ENCODE measurements around the gene PRR15.

Gene PRR15

DNA sequence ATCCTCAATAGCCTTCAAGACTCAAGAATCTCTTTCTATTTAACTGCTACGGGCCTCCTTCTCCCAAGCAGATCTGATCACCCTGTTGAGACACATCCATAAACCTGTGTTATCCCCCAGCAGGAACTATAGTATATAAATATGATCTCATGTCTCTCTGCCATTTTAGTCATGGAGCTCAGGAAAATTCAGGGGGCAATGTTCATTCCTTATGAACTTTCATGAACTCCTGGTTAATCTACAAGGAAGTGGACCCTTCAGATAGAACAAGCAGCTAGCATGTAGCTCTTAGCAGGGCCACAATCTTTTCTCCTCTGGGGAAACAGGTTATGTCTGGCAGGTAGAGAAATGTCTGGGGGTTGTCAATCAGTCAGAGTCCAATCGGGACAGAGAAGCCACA is 8.9 kb downstream of the PRR15 start:
- no peak for DNase-seq

DNA sequence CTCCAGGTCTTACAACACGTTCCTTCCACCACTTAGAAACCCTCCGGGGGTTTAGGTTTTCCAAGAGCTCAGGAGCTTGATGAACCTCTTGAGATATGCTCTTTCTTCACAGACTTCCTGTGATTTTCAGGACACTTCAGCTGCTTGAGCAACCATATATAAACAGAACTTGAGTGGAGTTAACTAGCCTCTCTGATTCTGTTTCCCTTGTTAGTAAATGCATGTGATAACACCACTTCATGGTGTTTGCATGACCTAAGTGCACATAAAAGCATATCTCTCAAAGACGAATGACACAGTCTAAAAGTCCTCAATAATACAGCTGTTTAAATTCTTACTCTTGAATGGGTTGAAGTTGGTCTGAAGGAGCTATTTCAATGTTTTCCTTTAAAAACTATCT is 9.9 kb downstream of the PRR15 start:
- peak; percentile 88 for DNase-seq

DNA sequence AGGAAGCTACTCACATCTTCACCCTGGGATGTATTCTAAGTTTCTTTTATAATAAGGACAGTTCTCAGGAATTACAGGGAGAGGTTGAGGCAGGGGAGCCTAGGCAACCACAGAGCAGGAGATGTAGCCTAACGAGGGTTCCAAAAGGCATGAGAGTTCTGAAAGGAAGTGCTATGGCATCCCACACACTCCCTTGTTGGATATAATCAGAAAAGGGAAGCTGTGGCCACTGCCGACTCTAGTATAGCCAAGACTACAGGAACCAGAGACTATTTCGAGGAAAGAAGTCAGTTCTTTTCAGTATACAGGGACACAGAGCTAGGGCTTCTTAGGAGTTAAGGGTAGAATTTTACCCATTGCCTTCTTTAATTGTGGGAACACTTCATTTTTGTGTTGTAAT is 11.0 kb downstream of the PRR15 start:
- DNase-seq: no peak

DNA sequence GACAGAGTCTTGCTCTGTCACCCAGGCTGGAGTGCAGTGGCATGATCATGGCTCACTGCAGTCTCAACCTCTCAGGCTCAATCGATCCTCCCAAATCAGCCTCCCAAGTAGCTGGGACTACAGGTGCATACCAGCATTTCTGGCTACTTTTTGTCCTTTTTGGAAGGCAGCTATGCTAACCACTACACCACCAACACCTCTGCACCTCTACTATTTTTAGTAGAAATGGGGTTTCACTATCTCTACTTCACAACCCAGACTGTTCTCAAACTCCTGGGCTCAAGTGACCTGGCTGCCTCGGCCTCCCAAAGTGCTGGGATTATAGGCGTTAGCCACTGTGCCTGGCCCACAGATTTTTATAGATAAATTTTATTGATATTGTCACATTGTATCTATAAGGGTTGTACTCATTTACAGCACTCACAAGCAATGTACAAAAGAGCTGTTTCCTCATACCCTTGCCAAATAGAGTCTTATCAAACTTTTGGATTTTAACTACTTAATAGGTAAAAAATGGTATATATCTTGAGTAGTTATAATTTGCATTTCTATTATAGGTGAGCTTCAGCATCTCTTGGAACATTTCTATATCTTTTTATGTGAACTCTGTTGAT is 23.7 kb downstream of the PRR15 start:
- no peak for DNase-seq

DNA sequence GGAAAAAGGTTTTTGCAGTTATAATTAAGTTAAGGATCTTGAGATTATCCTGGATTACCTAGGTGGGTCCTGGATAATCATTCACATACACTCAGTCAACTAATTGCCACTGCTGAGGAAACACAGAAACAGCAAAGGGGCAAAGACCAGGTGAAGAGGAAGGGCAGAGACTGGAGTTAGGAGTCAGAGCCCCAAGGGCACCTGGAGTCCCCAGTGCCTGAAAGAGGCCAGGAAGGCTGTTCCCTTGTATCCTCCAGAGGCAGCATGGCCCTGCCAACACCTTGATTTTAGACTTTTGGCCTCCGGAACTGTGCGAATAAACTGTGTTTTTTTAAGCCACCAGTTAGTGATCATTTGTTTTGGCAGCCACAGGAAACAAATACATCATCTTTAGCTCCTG is 24.6 kb downstream of the PRR15 start:
- no peak for DNase-seq

DNA sequence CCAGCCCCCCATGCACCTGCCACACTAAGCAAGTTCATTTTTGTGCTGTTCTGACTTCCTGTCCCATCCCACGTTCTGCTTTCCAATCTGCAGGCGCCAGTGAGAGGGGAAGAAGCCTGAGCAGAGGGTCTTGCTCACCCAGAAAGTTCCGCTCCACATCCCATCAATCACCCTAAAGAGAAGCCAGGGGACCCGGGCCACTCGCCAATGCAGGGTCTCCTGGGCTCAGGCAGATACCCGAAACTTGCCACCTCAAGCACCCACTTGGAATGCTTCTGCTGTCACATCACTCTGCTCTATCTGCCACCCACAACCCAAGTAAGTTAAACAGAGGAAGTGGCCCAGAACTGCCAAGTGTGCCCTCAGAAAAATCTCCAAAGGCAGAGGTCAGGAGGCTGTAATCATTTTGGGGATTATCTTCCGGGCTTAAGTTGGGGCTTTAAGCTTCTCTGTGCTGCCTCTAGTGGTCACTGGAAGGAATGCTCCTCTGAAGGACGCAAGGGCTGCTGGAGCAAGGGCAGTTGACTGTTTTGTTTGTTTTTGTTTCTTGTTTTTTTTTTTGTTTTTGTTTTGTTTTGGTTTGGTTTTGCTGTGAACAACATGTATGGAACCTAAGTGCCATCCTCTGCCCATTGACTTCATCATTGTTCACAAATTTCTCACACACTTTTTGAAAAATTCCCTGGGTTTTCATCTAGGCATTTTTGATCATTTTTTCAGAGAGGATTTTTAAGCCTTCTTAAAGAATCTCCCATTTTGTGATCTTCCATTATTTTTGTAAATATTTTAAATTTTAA is 25.5 kb downstream of the PRR15 start:
- DNase-seq: no peak

DNA sequence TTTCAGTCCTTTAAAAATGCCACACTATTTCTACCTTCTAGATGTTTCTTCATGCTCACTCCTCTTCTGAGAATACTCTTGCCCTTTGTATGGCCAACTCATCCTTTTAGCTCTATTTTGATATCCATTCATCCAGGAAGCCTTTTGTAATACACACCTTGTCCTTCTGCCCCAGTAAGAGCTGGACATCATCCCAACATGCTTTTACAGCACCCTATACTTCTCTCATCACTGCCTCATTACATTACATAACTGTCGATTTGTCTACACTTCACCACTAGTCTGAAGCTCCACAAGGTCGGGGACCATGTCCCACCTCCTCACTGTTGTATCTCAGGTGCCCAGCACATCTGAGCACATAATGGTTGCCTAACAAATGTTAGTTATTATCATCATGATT is 29.2 kb downstream of the PRR15 start:
- DNase-seq: no peak

DNA sequence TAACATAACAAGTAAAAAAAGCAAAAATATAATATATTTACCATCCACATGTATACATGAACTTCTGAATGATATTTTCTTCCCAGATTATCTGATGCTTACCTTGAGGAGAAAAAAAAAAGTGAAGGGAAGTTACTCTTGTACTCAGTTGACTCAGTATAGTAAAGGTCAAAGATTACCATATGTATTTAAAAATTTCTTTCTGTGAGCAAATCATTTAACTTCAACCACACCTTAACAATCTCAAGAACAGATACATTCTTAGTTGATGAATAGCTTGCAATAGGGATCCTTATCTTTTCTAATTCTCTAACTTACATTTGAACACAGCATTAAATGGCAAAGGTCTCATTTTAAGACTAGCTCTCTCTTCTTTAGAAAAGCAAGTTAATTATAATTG is 29.8 kb downstream of the PRR15 start:
- DNase-seq: no peak

DNA sequence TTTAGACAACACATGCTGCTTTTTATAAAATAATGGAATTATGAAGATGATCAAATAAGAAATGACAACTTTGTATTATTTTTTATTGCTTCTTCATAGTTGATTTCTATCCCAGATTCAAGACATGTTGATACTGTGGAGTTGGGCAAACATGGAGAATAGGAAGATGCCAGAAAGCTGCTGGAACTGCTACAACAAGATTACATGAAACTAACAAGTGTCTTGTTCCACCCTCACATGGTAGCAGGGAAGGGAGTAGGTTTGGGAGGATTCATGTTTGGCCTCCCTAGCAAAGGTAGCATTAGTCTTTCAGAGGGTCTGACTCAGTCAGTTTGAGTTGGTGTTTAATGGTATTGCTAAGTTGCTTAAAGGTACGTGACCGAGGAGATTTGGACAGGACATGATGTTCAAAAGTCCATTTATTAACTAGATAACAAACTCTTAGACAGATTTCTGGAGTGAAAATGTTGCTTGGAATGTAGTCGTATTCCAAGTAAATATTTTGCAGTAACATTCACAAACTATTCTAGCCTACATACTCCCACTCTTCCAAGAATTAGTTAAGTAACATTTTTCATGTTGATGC is 33.1 kb downstream of the PRR15 start:
- DNase-seq: no peak

DNA sequence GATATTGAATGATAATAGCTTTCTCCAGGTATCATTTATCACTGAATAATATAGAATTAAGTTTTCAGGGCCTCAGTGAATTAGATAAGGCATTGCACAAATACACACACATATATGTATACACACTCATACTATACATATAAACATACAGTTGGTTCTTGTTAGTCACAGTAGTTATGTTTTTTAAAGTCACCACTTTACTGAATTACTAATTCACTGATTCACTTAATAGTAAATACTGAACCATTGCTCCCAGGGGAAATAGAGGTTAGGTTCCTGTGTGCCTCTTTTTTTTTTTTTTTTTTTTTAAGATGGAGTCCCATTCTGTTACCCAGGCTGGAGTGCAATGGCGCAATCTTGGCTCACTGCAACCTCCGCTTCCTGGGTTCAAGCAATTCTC is 33.6 kb downstream of the PRR15 start:
- no peak for DNase-seq

DNA sequence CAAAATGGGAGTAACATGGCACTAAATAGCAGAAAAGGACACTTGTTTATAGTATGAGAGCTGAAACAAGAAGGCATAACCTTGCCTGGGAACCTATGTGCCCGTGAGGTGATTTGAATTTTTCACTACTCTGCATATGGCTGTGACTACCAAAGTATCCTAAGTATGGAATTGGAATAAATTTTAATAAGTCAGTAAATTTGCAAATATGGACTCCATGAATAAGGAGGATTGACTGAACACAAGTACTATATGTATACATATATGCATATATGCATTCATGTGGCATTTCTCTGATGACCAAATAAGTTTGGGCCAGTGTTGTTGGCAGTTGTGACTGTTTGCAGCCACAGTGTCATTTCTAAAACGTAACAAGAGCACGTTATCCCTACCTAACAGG is 34.5 kb downstream of the PRR15 start:
- no peak for DNase-seq

DNA sequence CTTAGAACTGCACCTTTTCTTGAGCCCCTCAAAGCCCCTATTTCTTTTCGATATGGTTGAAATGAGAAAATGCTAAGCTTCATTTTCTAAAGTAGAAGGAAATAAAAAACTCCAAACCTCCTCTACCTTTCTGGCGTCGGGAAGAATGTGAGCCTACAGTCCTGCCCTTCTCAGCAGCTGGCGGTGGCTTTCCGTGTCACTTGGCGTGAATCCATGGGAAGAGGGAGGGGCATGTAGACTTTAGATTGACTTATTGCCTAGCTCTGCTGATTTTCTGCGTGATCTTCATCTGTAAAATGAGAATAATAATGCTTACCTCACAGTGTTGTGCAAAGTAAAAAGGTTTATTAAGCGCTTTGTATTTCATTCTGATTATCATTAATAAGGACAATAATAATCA is 35.0 kb downstream of the PRR15 start:
- no peak for DNase-seq

DNA sequence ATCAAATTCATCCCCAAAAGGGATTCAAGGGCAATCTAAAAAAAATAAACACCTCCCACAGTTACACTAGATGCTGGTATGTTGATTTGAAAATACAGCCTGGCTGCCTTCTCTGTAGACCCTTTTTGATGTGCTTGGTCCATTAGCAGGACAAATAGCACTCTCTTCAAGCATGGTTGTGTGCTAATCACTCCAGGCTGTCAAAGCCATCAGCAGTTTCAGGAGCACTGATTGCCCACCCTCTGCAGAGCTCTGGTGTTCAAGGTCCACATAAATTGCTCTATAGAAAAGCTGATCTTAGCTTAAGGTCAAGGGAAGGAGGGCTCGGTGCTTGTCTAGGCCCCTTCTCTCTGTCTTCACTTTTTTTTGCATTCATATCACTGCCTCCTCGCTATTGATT is 35.4 kb downstream of the PRR15 start:
- DNase-seq: no peak

DNA sequence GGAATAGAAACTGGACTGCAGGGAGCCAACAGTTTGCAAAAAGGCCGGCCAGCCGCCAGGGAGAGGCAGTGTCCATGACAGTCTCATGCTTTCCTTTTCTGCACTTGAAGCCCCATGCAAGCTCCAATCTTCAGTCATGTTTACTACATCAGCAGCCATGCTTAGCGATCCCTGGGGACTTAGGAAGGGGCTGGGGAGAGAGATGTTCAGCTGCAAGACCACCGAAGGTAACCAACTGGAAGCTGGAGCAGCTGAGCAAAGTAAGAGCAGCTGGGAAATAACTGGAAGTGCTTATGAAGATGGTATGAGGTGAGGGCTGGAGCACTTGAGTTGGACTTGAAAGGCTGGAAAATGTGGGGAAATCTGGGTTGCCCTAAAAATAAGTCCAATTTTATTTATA is 37.0 kb downstream of the PRR15 start:
- no peak for DNase-seq

DNA sequence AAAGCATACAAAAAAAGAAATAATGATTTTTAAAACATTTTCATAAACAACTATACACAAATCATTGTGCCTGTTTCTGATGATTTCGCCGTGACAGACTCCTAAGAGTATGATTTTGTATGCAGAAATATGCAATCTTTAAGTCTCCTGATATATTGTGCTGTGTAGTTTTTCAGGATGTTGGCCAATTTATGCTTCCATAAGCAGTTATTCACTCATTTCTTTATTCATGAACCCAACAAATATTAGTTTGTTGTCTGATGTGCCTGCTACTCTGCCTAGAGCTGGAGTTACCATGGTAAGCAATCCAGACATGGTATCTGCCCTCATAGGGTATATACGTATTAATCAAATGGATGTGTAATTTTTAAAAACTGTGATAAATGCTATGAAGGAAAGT is 40.4 kb downstream of the PRR15 start:
- DNase-seq: no peak

DNA sequence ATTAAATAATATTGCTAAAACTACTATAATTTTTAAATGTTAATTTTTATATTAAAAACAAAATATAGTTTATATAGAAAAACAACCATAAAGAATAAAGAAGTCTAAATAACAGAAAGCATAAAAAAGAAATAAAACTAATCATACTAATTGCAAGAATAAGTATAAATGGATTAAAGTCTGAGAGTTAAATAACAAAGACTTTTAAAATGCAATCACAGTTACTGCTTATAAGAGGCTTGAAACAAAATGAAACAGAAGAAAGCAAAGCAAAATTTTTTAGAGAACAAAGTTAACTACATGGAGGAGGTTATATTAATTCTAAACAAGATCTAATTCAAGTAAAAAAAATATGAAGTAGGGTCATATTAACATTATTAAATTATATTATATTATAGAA is 41.1 kb downstream of the PRR15 start:
- no peak for DNase-seq

DNA sequence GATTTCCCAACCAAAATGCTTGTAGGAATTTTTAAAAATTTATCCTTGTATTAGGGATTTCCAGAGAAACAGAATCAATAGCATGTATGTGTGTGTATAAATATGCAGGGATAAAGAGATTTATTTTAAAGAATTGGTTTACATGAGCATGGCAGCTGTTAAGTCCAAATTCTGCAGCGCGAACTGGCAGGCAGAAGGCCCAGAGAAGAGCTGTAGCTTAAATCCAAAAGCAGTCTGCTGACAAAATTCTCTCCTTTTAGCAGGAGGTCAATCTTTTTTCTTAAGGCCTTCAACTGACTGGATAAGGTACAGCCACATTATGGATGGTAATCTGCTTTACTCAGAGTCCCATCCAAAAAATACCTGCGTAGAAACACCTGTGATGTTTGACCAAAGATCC is 42.0 kb downstream of the PRR15 start:
- no peak for DNase-seq

DNA sequence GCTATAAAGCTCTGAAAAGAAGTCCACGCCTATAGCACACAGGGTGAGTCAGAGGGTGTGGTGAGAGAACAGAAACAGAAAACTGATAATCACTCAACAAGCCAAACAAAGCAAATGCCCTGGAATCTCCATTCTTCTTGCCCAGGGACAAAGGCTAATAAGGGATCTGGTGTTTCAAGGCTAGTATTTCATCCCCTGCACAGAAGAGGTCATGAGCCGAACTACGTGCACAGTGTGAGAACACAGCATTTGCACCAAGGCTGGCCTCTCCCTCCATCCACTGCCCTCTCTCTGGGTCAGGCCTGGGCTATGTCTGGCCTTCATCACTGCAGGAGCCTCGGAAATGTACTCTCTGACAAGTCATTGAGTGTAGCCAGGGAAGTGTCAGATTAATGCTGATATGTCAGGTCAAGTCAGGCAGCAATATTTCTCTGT is 42.7 kb downstream of the PRR15 start:
- DNase-seq: no peak

DNA sequence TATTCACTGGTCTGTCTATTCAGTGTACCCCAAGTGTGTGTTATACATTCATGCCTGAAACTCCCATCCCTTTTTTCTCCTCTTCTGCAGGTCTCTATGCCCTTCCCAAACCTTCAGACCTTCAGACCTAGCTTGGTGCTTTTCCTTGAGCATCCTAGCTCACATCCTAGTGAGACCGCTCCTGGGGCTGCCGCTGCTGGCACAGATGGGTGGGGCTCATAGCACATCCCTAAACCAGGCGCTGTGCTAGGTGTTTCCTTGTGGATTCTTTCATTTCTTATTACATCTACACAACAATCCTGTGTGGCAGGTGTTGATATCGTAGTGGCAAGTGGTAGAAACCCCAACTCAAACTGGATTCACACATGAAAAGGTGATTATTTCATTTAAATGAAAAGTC is 43.2 kb downstream of the PRR15 start:
- DNase-seq: no peak

DNA sequence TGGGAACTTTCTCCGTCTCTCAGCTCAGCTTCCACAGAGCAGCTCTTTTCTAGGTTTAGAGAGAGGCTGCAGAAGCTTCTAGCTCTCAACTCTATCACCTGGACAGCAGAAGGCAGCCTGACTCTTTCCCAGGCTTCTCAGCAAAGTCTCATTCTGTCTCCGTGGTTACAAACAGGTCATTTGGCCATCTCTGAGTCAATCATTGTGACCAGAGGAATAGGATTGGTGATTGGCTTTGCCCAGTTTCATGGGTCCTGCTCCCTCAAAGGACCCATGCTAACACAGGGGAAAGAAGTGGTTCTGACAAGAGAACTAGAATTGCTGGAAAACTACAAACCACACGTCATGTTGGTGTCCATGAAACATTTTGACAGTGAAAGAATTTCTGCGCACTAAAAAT is 43.6 kb downstream of the PRR15 start:
- no peak for DNase-seq

DNA sequence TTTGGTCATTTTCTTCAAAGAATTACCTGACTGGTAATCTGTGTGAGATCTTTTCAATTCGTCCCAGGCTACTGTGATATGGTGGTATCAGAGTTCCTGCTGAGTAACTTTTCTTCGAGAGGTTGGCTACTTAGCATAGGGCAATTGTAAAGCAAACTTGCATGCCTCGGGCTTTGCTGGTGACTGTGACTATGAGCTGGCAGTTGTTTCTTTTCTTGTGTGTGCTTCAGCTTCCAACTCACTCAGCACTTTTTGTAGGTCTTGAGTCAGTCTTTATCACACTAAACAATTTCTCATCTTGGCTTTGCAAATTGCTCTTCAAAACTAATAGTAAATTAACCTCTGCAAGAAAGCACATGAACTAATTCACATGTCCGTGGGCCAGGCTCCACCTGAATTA is 44.3 kb downstream of the PRR15 start:
- no peak for DNase-seq

DNA sequence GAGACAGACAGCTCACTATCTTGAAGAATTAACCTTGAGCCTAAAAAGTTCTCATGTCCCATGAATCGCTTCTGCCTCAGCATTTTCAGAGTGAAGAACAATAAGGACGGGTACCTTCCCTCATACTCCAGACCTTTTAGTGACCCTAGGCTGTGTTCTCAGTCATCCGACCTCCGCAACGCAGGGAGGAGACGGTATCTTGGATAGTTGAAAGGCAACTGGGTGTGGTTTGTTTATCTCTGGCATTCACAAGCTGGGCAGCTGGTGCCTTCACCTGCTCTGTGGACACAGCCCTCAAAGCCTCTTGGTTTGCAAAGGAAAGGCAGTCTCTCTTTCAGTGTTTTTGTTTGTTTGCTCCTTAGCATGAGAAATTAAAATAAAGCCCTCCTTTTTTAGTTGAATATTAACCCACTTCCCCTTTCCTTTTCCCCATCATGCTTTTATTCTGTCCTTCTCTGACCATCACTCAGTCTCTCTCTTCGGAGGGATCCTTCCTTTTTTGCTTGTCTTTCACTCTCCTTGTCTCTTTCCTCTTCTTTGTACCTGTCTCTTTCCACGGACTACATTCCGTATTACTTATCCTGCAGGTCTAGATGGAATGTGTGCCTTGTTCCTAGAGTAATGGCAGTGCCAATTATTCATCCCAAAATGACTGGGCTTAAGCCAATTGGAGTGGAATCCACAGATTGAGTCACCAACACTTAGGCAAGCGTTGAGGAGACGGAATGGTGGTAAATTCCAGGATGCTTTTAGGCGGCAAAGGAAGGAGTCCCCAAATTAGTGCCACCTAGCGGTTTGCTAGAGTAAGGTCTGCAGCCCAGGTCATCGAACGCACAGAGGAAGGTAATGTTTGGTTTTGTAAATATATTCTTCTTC is 45.8 kb downstream of the PRR15 start:
- no peak for DNase-seq

DNA sequence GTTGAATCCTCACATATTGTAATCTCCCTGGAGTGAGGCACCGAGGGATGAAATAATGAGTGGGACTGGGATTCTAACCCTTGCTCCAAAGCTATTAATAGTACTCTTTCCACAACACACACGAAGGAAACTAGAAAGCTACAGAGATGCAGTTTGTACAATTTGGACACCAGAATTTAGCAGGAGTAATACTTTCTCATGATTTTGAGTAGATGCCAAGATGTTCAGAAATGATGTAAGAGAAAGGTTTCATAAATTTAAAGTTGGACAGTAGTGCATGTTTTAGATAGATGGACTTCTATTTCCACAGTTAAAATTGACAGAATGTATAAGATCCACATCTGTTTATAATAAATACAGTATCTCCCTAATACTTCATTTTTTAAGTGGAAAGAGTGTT is 46.5 kb downstream of the PRR15 start:
- no peak for DNase-seq
